Caco-2 (cell line): ENCODE data around the gene TMEM182. TPM values are rescaled to one million over a fixed set of nuclear protein-coding genes. Genes with fewer than 3 reads are reported as not detected.

ENCODE experiments used
- BruUV-seq: library from RNA; stranded (reverse); fragments of 400-500 nt; replicated peaks from 2 replicates; lab custom pipeline; 2021; lab: Mats Ljungman, UMichigan
- CTCF ChIA-PET: fragments of 300-600 bp; sonication (Branson Sonifier 250); formaldehyde crosslinking; loops from one replicate; lab custom pipeline; 2022; ENCODE audit warnings: antibody characterized with exemption; lab: Charles Lee
- POLR2A ChIA-PET: fragments of 300-600 bp; sonication (Branson Sonifier 250); formaldehyde crosslinking; loops from one replicate; lab custom pipeline; 2022; ENCODE audit warnings: antibody characterized with exemption; lab: Charles Lee
- DNase-seq, 2 experiments: peaks; one replicate each; pipeline versions ENCODE4 v3.0.0 to v3.0.0-alpha.2; 2020 to 2022
- H3K27me3 ChIP-seq: replicated peaks from 2 replicates; pipeline ENCODE4 v1.6.0; 2011; ENCODE audit warnings: low read length; ENCODE audit not compliant: control insufficient read depth, insufficient read depth
- H3K36me3 ChIP-seq: 2 replicates; pipeline ENCODE4 v1.5.1; 2011; ENCODE audit warnings: low read length; ENCODE audit not compliant: control insufficient read depth, insufficient read depth
- H3K4me1 ChIP-seq: fragments of 250-450 bp; sonication (Bioruptor Pico); 2 replicates; pipeline ENCODE4 v1.5.1; 2020; ENCODE audit warnings: mild to moderate bottlenecking
- H3K4me3 ChIP-seq: 2 replicates; pipeline ENCODE4 v1.5.1; 2011; ENCODE audit warnings: low read depth, mild to moderate bottlenecking, control low read depth, low read length
- H3K9me3 ChIP-seq: fragments of 250-450 bp; sonication (Bioruptor Pico); 2 replicates; pipeline ENCODE4 v1.5.1; 2020; ENCODE audit warnings: mild to moderate bottlenecking, moderate library complexity
- H3K27ac Mint-ChIP-seq: one replicate; pipeline ENCODE4 v1.8.0; 2022; ENCODE audit warnings: mixed read lengths; ENCODE audit not compliant: unreplicated experiment
- H3K27me3 Mint-ChIP-seq: one replicate; pipeline ENCODE4 v1.8.0; 2022; ENCODE audit warnings: mixed read lengths; ENCODE audit not compliant: insufficient read depth, unreplicated experiment
- H3K36me3 Mint-ChIP-seq: one replicate; pipeline ENCODE4 v1.8.0; 2022; ENCODE audit warnings: mild to moderate bottlenecking, mixed read lengths; ENCODE audit not compliant: insufficient read depth, unreplicated experiment
- H3K4me1 Mint-ChIP-seq: one replicate; pipeline ENCODE4 v1.8.0; 2022; ENCODE audit warnings: low read depth, mixed read lengths; ENCODE audit not compliant: unreplicated experiment
- H3K4me3 Mint-ChIP-seq: one replicate; pipeline ENCODE4 v1.8.0; 2022; ENCODE audit warnings: mild to moderate bottlenecking, moderate library complexity, mixed read lengths; ENCODE audit not compliant: unreplicated experiment
- H3K9me3 Mint-ChIP-seq: one replicate; pipeline ENCODE4 v1.8.0; 2022; ENCODE audit warnings: mixed read lengths; ENCODE audit not compliant: unreplicated experiment
- CTCF ChIP-seq, 2 experiments: fragments of 200-600 bp in 1 of 2; IDR thresholded peaks; 1 replicate in 1 of 2; 2 replicates in 1 of 2; pipeline versions ENCODE4 v1.5.1 to v1.8.0; 2011 to 2022; ENCODE audit warnings: antibody characterized with exemption in 1 of 2, control low read depth in 1 of 2, inconsistent platforms in 1 of 2, low read depth in 1 of 2, low read length in 1 of 2, mild to moderate bottlenecking in 1 of 2, moderate library complexity in 1 of 2; ENCODE audit not compliant: insufficient read depth in 1 of 2, severe bottlenecking in 1 of 2, unreplicated experiment in 1 of 2
- intact Hi-C: fragments of 100-400 bp; cut with micrococcal nuclease; formaldehyde crosslinking; loops from one replicate; pipeline ENCODE4 v1.10.0; 2022; ENCODE audit not compliant: unreplicated experiment
- total RNA-seq: library from RNA; stranded (reverse); gene quantifications from 2 replicates; pipeline ENCODE4 v1.2.3, GENCODE V29; 2022

The TMEM182 gene
- total RNA-seq, 1 experiment from 2014 or later = 13.6 TPM

DNA sequence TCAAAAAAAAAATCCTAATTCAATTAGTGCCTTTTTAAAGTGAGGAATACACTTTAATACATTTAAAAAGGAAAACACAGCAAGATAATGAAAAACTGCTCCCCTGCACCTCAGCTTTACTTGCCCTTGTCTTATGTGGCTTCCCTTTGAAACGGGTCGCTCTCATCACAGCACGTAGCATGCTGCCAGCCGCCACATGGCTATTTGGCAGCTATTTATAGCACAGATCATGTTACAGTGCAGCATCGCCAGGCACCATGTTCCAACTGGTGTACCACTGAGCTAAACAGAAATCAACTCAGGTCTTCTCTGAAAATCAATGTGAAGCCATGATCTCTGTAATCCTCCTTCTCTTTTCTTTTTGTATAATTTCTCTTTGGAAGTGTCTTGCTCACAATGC, 65.1 kb downstream of the TMEM182 start:
- H3K4me3 Mint-ChIP-seq = no peak overlapping the region
- ChIA-PET CTCF (interaction anchor here (0.9 kb wide), 1 partner anchor 14 kb away, joined by 3 read pairs; no protein-coding TSS in a partner anchor), POLR2A (no interaction called here)
- no peaks in the 10 kb centered on the region for H3K4me1 ChIP-seq
- no peak for TF ChIP-seq CTCF (IDR thresholded peaks at IDR 0.05; ENCODE audit: insufficient read depth in 1 of 2, low read depth in 1 of 2, low read length in 1 of 2, severe bottlenecking in 1 of 2, unreplicated experiment in 1 of 2)
- no peaks in the 10 kb centered on the region for H3K36me3 Mint-ChIP-seq
- intact Hi-C loops = no loop called here
- H3K27ac Mint-ChIP-seq = no peak overlapping the region
- no peaks in the 10 kb centered on the region for H3K9me3 Mint-ChIP-seq
- no TSS peak for BruUV-seq
- no peaks in the 10 kb centered on the region for H3K36me3 ChIP-seq
- no peaks in the 10 kb centered on the region for H3K27me3 Mint-ChIP-seq
- H3K4me1 Mint-ChIP-seq = no peaks in the 10 kb centered on the region
- no peaks in the 10 kb centered on the region for H3K27me3 ChIP-seq
- no peak overlapping the region for H3K4me3 ChIP-seq
- no peak for DNase-seq
- no peaks in the 10 kb centered on the region for H3K9me3 ChIP-seq

GRCh38 chr2:102832789-102833188, 71.0 kb downstream of the TMEM182 start:
- Mint-ChIP-seq H3K27ac (no peak overlapping the region), H3K4me1 (no peaks in the 10 kb centered on the region), H3K36me3 (no peaks in the 10 kb centered on the region), H3K27me3 (no peaks in the 10 kb centered on the region), H3K4me3 (no peak overlapping the region), H3K9me3 (no peaks in the 10 kb centered on the region)
- no peaks in the 10 kb centered on the region for H3K9me3 ChIP-seq
- no peaks in the 10 kb centered on the region for H3K27me3 ChIP-seq
- no peak overlapping the region for H3K4me3 ChIP-seq
- H3K36me3 ChIP-seq = no peaks in the 10 kb centered on the region
- POLR2A ChIA-PET = no interaction called here
- no TSS peak for BruUV-seq
- no peak for TF ChIP-seq CTCF (IDR thresholded peaks at IDR 0.05; ENCODE audit: insufficient read depth in 1 of 2, low read depth in 1 of 2, low read length in 1 of 2, severe bottlenecking in 1 of 2, unreplicated experiment in 1 of 2)
- no peak for DNase-seq
- intact Hi-C loops = no loop called here
- CTCF ChIA-PET = no interaction called here
- H3K4me1 ChIP-seq = no peaks in the 10 kb centered on the region

- Histone ChIP-seq H3K4me3 (no peak overlapping the region), H3K27me3 (no peaks in the 10 kb centered on the region), H3K9me3 (no peaks in the 10 kb centered on the region), H3K36me3 (no peaks in the 10 kb centered on the region), H3K4me1 (no peaks in the 10 kb centered on the region)
- Mint-ChIP-seq H3K27ac (no peak overlapping the region), H3K4me1 (no peaks in the 10 kb centered on the region), H3K27me3 (no peaks in the 10 kb centered on the region), H3K36me3 (no peaks in the 10 kb centered on the region), H3K4me3 (no peak overlapping the region), H3K9me3 (no peaks in the 10 kb centered on the region)
- ChIA-PET POLR2A (no interaction called here), CTCF (no interaction called here)
- no peak for TF ChIP-seq CTCF (IDR thresholded peaks at IDR 0.05; ENCODE audit: insufficient read depth in 1 of 2, low read depth in 1 of 2, low read length in 1 of 2, severe bottlenecking in 1 of 2, unreplicated experiment in 1 of 2)
- intact Hi-C loops = no loop called here
- no peak for DNase-seq
- no TSS peak for BruUV-seq
Observed at GRCh38 chr2:102834523-102835273, 72.9 kb downstream of the TMEM182 start.
